Caco-2 (cell line): Measurements from ENCODE around the gene CLRN3. TPM values are rescaled to one million over a fixed set of nuclear protein-coding genes. Genes with fewer than 3 reads are reported as not detected.

Experiments used
- BruUV-seq: library from RNA; stranded (reverse); fragments of 400-500 nt; replicated peaks from 2 replicates; lab custom pipeline; 2021; lab: Mats Ljungman, UMichigan
- CTCF ChIA-PET: fragments of 300-600 bp; sonication (Branson Sonifier 250); formaldehyde crosslinking; loops from one replicate; lab custom pipeline; 2022; ENCODE audit warnings: antibody characterized with exemption; lab: Charles Lee
- POLR2A ChIA-PET: fragments of 300-600 bp; sonication (Branson Sonifier 250); formaldehyde crosslinking; loops from one replicate; lab custom pipeline; 2022; ENCODE audit warnings: antibody characterized with exemption; lab: Charles Lee
- DNase-seq, 2 experiments: peaks; one replicate each; pipeline versions ENCODE4 v3.0.0 to v3.0.0-alpha.2; 2020 to 2022
- H3K27me3 ChIP-seq: replicated peaks from 2 replicates; pipeline ENCODE4 v1.6.0; 2011; ENCODE audit warnings: low read length; ENCODE audit not compliant: control insufficient read depth, insufficient read depth
- H3K36me3 ChIP-seq: 2 replicates; pipeline ENCODE4 v1.5.1; 2011; ENCODE audit warnings: low read length; ENCODE audit not compliant: control insufficient read depth, insufficient read depth
- H3K4me1 ChIP-seq: fragments of 250-450 bp; sonication (Bioruptor Pico); 2 replicates; pipeline ENCODE4 v1.5.1; 2020; ENCODE audit warnings: mild to moderate bottlenecking
- H3K4me3 ChIP-seq: 2 replicates; pipeline ENCODE4 v1.5.1; 2011; ENCODE audit warnings: low read depth, mild to moderate bottlenecking, control low read depth, low read length
- H3K9me3 ChIP-seq: fragments of 250-450 bp; sonication (Bioruptor Pico); 2 replicates; pipeline ENCODE4 v1.5.1; 2020; ENCODE audit warnings: mild to moderate bottlenecking, moderate library complexity
- H3K27ac Mint-ChIP-seq: one replicate; pipeline ENCODE4 v1.8.0; 2022; ENCODE audit warnings: mixed read lengths; ENCODE audit not compliant: unreplicated experiment
- H3K27me3 Mint-ChIP-seq: one replicate; pipeline ENCODE4 v1.8.0; 2022; ENCODE audit warnings: mixed read lengths; ENCODE audit not compliant: insufficient read depth, unreplicated experiment
- H3K36me3 Mint-ChIP-seq: one replicate; pipeline ENCODE4 v1.8.0; 2022; ENCODE audit warnings: mild to moderate bottlenecking, mixed read lengths; ENCODE audit not compliant: insufficient read depth, unreplicated experiment
- H3K4me1 Mint-ChIP-seq: one replicate; pipeline ENCODE4 v1.8.0; 2022; ENCODE audit warnings: low read depth, mixed read lengths; ENCODE audit not compliant: unreplicated experiment
- H3K4me3 Mint-ChIP-seq: one replicate; pipeline ENCODE4 v1.8.0; 2022; ENCODE audit warnings: mild to moderate bottlenecking, moderate library complexity, mixed read lengths; ENCODE audit not compliant: unreplicated experiment
- H3K9me3 Mint-ChIP-seq: one replicate; pipeline ENCODE4 v1.8.0; 2022; ENCODE audit warnings: mixed read lengths; ENCODE audit not compliant: unreplicated experiment
- intact Hi-C: fragments of 100-400 bp; cut with micrococcal nuclease; formaldehyde crosslinking; loops from one replicate; pipeline ENCODE4 v1.10.0; 2022; ENCODE audit not compliant: unreplicated experiment
- total RNA-seq: library from RNA; stranded (reverse); gene quantifications from 2 replicates; pipeline ENCODE4 v1.2.3, GENCODE V29; 2022
- TF ChIP-seq, protein P1 (sequence below), 2 experiments: fragments of 200-600 bp in 1 of 2; IDR thresholded peaks; 1 replicate in 1 of 2; 2 replicates in 1 of 2; pipeline versions ENCODE4 v1.5.1 to v1.8.0; 2011 to 2022; ENCODE audit warnings: antibody characterized with exemption in 1 of 2, control low read depth in 1 of 2, inconsistent platforms in 1 of 2, low read depth in 1 of 2, low read length in 1 of 2, mild to moderate bottlenecking in 1 of 2, moderate library complexity in 1 of 2; ENCODE audit not compliant: insufficient read depth in 1 of 2, severe bottlenecking in 1 of 2, unreplicated experiment in 1 of 2

CLRN3 gene
- total RNA-seq, 1 experiment from 2014 or later, result 1.1 TPM

- Mint-ChIP-seq H3K9me3 (no peaks in the 10 kb centered on the region), H3K4me1 (no peaks in the 10 kb centered on the region), H3K36me3 (no peaks in the 10 kb centered on the region), H3K4me3 (no peak overlapping the region), H3K27ac (no peak overlapping the region), H3K27me3 (no peaks in the 10 kb centered on the region)
- no TSS peak for BruUV-seq
- no peak overlapping the region for H3K4me3 ChIP-seq
- intact Hi-C loops, result no loop called here
- no peaks in the 10 kb centered on the region for H3K27me3 ChIP-seq
- TF ChIP-seq, protein P1, sequence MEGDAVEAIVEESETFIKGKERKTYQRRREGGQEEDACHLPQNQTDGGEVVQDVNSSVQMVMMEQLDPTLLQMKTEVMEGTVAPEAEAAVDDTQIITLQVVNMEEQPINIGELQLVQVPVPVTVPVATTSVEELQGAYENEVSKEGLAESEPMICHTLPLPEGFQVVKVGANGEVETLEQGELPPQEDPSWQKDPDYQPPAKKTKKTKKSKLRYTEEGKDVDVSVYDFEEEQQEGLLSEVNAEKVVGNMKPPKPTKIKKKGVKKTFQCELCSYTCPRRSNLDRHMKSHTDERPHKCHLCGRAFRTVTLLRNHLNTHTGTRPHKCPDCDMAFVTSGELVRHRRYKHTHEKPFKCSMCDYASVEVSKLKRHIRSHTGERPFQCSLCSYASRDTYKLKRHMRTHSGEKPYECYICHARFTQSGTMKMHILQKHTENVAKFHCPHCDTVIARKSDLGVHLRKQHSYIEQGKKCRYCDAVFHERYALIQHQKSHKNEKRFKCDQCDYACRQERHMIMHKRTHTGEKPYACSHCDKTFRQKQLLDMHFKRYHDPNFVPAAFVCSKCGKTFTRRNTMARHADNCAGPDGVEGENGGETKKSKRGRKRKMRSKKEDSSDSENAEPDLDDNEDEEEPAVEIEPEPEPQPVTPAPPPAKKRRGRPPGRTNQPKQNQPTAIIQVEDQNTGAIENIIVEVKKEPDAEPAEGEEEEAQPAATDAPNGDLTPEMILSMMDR (IDR thresholded peaks at IDR 0.05; ENCODE audit: insufficient read depth in 1 of 2, low read depth in 1 of 2, low read length in 1 of 2, severe bottlenecking in 1 of 2, unreplicated experiment in 1 of 2), result no peak
- ChIA-PET POLR2A (no interaction called here), CTCF (no interaction called here)
- no peaks in the 10 kb centered on the region for H3K36me3 ChIP-seq
- no peaks in the 10 kb centered on the region for H3K9me3 ChIP-seq
- H3K4me1 ChIP-seq, result peaks cover 7% of the 10 kb centered on the region
- DNase-seq, result no peak
Measured at GRCh38 chr10:127881262-127881661, 11.5 kb downstream of the CLRN3 start.

GRCh38 chr10:127880557-127880956 lies 12.2 kb downstream of the CLRN3 start:
- Mint-ChIP-seq H3K27ac (no peak overlapping the region), H3K4me3 (no peak overlapping the region), H3K4me1 (no peaks in the 10 kb centered on the region), H3K9me3 (no peaks in the 10 kb centered on the region), H3K27me3 (no peaks in the 10 kb centered on the region), H3K36me3 (no peaks in the 10 kb centered on the region)
- no peak for DNase-seq
- no peaks in the 10 kb centered on the region for H3K36me3 ChIP-seq
- H3K9me3 ChIP-seq, result no peaks in the 10 kb centered on the region
- TF ChIP-seq, protein P1 (IDR thresholded peaks at IDR 0.05; ENCODE audit: insufficient read depth in 1 of 2, low read depth in 1 of 2, low read length in 1 of 2, severe bottlenecking in 1 of 2, unreplicated experiment in 1 of 2), result no peak
- H3K4me1 ChIP-seq, result peaks cover 5% of the 10 kb centered on the region
- no peaks in the 10 kb centered on the region for H3K27me3 ChIP-seq
- no TSS peak for BruUV-seq
- intact Hi-C loops, result no loop called here
- no peak overlapping the region for H3K4me3 ChIP-seq
- ChIA-PET CTCF (no interaction called here), POLR2A (no interaction called here)

- Histone ChIP-seq H3K4me3 (no peak overlapping the region), H3K36me3 (no peaks in the 10 kb centered on the region), H3K27me3 (no peaks in the 10 kb centered on the region), H3K4me1 (peaks cover 5% of the 10 kb centered on the region), H3K9me3 (no peaks in the 10 kb centered on the region)
- Mint-ChIP-seq H3K4me3 (no peak overlapping the region), H3K36me3 (no peaks in the 10 kb centered on the region), H3K4me1 (no peaks in the 10 kb centered on the region), H3K9me3 (no peaks in the 10 kb centered on the region), H3K27ac (no peak overlapping the region), H3K27me3 (no peaks in the 10 kb centered on the region)
- intact Hi-C loops, result no loop called here
- TF ChIP-seq, protein P1 (IDR thresholded peaks at IDR 0.05; ENCODE audit: insufficient read depth in 1 of 2, low read depth in 1 of 2, low read length in 1 of 2, severe bottlenecking in 1 of 2, unreplicated experiment in 1 of 2), result no peak
- CTCF ChIA-PET, result no interaction called here
- BruUV-seq, result no TSS peak
- POLR2A ChIA-PET, result no interaction called here
- DNase-seq, result no peak
Measured at GRCh38 chr10:127878475-127879055, 14.2 kb downstream of the CLRN3 start.
